Left hindlimb (tissue), 1 donor: ENCODE measurements around the gene ABCC4.

Experiments used
- DNase-seq: peaks from one replicate; pipeline ENCODE4 v3.0.0-alpha.2; 2018

ABCC4 gene

GRCh38 chr13:95255072-95255732, 46.0 kb downstream of the ABCC4 start:
- no peak for DNase-seq

DNA sequence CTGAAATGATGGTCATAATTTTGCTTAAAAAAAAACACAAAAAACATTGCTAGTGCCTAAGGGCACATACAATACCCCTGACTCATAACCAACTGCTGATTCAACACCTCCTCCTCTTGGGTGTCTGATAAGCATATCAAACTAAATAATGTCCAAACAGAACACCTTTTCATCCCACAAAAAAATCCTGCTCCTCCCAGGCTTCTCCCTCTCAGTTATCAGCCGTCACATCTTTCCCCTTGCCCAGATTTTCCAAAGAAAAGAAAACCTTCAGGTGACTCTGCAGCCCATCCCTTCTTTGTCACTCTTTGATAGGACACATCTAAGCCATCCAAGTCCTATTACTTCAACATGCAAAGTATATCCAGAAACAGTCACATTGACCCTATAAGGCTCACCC, 46.9 kb downstream of the ABCC4 start:
- DNase-seq = no peak

DNA sequence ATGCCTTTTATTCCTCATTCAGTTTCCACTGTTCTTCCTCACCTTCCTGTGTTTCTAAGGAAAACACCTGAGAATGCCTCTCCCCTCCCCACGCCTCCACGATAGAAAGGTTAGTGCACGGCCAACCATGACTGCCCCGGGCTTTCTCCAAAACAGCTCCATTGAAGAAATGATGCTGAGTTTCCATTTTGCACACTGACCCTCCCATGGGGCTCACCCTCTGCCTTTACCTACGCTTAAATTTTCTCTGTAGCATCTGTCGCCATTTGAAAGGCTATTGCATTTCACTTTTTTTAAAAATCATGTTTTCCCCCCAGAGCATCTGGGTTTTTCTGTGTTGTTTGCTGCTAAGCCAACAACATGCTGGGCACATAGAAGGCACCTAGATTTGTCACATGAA, 48.2 kb downstream of the ABCC4 start:
- DNase-seq = no peak

GRCh38 chr13:95251641-95252040, 49.6 kb downstream of the ABCC4 start:
- DNase-seq = no peak

GRCh38 chr13:95250961-95251360, 50.3 kb downstream of the ABCC4 start:
- no peak for DNase-seq

DNA sequence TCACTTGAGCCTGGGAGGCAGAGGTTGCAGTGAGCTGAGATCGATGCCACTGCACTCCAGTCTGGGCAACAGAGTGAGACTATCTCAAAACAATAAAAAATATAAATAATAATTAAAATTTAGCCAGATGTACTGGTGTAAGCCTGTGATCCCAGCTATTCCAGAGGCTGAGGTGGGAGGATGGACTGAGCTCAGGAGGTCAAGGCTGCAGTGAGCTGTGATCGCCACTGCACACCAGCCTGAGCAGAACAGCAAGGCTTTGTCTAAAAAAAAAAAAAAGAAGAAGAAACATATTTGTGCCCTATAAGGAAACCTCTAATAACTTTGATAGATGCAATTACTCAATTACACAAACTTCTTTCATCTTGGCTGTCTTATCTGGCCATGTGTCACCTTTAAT, 52.3 kb downstream of the ABCC4 start:
- no peak for DNase-seq

- no peak for DNase-seq
These were observed 53.4 kb downstream of the ABCC4 start for GRCh38 chr13:95247852-95248251.

DNA sequence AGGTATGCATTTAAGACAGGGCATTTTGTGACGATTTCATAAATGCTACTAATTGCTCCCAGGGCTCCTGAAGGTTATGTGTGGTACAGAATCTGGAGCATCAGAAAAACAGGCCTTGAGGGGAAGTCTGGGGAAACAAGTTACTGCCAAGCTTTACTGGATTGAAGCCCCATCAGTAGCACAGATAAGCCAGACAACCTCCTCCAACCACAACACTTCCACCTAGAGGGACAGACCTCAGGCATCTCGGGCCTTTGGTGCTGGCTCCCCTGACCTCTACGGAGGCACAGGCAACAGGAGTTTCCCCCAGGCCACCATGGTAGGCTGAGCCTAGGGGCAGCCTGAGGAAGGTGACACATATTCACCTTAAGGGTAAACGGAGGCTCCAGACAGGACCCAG, 54.1 kb downstream of the ABCC4 start:
- DNase-seq = no peak

DNA sequence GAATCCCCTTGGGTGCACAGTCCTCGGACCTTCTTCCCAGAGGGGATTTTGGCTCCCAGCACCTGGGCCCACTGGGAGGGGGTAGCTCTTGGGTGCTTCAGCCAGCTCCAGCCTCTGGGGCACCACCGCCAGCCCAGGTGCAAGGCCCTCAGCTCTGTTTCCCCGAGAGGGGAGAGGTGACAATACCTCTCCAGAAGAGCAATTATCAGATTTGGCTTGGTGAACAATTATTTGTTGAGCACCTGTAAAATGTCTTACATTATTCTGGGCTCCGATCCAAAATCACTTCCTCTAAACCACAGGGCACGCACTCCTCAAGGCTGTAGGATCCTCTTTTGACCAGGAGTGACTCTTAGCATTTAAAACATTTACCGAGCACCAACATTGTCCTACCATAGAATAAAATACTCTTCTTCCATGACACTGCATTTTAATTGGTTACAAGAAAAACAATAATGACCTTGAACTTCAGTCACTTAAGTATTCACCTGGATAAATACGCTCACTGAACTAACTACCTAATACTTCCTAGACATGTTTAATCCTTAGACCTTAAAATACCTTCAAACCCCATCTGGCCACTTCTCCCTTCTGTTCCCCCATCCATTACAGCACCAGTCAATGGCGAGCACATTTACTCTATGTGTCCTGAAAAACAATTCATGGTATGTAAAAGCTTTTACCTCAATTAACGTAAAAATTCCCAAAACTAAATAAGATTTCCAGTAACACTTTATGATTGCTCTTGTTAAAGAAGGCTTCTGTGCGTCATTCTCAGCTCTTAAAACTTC, 54.8 kb downstream of the ABCC4 start:
- DNase-seq = no peak

DNA sequence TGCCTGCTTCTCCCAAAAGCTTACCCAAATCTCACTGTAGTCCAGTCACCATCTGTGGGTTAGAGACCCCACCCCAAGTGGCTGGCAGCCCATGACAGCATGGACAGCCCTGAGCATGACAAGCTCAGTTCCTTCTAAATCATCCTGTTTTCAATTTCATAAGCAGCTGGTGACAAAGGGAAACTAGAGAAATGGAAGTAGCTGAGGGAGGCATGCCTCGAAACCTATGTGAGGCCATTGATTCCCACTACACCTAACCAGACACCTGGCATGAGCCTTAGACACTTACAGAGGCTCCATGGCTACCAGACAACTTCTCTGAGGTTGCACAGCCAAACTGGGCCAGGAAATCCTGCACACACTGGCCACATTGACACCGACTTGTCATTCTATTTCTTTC, 56.2 kb downstream of the ABCC4 start:
- no peak for DNase-seq

DNA sequence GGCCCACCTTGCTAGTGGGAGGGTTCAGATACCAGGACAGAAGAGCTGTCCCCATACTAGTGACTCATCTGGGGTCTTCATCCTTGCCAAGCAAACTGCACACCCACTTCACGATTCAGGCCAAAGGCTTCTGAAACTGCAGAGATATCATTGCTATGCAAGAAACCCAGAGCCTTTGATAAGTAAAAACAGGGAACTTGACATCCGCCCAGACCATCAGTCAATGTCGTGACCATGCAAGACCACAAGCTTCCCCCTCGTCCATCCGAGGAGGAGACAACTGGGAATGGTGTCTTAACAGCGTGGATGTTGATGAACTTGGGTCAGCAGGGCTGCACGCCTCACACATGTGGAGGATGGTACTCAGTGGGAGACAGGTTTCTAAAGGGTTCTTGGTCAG, 58.0 kb downstream of the ABCC4 start:
- DNase-seq = no peak

DNA sequence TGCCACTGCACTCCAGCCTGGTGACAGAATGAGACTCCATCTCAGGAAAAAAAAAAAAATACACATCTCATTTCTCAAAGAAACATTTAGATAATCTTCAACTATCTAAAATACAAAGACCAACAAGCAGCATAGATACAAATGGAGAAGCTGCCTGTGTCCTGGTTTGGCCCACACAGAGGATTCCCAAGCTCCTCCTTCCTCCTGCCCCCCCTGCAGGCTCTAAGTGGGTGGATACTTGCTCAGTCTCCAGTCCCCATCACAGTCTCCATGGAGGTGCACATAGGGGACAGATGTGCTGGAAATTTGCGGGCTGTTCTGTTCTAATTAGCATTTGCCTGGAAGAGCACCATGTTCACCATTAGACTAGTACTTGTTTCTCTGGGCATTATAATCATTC, 59.9 kb downstream of the ABCC4 start:
- DNase-seq = no peak

- DNase-seq = no peak
These were observed 62.0 kb downstream of the ABCC4 start for GRCh38 chr13:95239283-95239682.

DNA sequence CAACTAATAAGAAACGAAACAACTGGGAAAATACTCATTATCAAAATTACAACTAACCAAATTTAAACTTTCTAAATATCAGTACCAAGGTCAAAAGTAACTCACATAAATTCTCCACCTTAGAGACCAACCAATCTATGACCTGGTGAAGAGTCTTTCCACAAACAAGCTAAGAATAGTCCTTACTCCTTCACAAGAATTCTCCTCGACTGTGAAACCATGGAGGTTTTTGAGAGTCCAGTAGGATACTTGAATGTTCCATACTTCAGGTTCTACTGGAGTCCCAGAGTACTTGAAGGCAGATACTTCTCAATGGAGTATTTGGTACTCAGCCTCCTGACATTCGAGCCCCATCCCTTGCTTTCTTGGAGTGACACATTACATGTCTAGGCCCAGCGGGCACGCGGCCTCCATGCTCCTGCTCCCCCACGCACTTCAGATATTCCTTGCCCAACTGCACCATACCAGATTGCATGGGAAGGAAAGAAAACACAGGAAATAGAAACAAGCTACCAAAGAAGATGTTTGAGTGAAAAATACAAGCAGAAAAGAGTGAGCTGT, 63.9 kb downstream of the ABCC4 start:
- no peak for DNase-seq

- no peak for DNase-seq
These were observed 64.5 kb downstream of the ABCC4 start for GRCh38 chr13:95236774-95237173.

DNA sequence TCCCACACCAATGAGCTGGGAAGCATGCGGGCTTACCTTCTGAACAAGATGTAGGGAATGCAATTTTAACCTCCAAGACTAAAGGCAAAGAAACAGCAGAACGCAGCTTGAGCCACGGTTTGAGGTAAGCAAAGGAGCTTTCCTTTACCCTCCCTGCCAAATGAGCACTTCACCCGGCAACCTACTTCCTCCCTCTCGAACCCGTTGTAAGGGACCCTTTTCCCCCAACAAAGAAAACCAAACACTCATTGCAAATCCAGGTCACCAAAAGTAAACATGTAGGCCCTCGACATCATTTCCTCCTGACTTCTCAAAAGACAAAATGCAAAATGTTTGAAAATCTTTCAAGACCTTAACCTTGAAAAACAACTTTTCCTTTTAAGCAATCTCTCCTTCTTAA, 65.3 kb downstream of the ABCC4 start:
- DNase-seq = no peak

- DNase-seq = no peak
These were observed 66.0 kb downstream of the ABCC4 start for GRCh38 chr13:95235199-95235756.

DNA sequence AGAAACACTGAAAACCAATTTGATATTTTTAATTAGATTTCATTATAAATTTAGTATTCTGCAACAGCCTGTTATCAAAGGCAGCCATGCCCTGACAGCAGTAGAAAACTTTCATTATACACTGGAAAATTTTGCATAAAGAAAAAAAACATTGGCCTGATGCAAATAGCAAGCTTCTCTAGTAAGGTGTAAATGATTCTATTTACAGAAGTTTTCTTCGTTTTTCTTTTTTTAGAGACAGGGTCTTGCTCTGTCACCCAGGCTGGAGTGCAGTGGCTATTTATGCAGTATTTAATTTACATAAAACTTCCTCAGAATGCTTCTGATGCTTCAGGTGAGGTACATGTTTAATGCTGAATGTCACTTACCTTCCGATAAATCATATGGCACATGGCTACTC, 67.0 kb downstream of the ABCC4 start:
- DNase-seq = no peak

DNA sequence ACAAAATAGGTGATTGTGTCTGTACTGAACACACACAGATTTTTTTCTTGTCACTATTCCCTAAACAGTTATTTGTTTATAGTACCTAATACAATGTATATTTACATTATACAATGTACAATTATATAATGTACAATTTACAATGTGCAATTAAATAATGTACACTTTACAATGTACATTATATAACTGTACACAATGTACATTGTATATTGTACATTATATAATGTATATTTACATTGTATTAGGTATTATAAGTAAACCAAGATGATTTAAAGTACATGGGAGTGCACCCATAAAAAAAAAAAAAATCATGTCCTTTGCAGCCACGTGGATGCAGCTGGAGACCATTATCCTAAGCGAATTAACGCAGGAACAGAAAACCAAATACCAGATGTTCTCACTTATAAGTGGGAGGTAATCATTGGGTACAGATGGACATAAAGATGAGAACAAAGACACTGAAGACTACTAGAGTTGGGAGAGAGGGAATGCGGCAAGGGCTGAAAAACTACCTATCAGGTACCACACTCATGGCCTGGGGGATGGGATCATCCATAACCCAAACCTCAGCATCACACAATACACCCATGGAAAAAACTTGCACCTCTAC, 68.1 kb downstream of the ABCC4 start:
- no peak for DNase-seq

- DNase-seq = no peak
These were observed 69.9 kb downstream of the ABCC4 start for GRCh38 chr13:95231393-95231792.

DNA sequence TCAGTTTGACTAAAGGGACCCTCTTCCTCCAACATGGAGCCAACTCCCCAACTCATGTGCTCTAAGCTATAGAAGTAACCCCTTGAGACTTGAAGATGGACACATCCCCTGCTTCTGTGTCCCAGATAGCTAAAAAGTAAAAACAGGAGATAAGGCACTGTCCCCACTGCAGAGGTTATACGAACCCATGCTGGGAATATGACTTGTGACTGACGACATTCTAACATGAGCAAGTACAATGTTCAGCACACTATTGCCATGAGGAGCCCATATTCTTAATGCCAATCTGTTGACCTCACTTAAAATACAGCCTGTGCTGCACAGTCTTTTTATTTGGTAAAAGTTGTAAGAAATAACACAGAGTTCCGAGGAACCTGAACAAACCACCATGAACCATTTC, 71.4 kb downstream of the ABCC4 start:
- DNase-seq = no peak

- no peak for DNase-seq
These were observed 73.1 kb downstream of the ABCC4 start for GRCh38 chr13:95228130-95228529.

DNA sequence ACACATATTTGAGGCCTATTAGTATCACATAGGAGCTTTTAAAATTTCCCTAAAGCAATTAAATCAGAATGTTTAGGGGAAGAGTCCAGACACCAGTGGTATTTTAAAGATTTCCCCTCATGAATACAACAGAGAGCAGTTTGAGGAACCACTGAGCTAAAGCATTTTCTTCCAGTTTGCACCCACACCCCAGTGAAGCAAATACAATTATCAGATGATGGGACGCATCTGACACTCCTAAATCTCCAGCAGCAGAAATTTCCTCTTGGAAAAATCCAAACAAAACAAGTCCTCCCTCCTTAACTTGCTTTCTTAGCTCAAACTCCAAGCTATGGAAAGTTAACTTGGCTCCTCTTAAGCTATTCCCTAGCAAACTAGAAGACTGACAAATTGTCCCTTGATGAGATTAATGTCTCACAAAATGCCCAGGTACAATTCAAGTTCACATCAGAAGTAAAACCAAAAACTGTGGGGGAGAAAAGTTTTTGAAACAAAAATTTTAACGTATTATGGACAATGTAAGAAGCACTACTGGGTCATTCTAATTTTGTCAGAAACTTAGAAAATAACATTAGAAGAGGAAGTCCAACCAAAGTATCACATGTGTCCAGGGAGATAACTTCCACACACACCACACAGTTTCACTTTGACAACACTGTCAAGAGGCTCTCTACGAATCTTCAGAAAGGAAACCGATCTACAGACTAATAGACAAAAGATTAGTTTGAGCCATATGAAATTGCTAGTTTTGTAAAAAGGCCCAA, 74.1 kb downstream of the ABCC4 start:
- DNase-seq = no peak
